Inflammatory macrophage treated with lipopolysaccharide for 1 hour (primary cell): ENCODE results near the gene ALG12.

Experiments used
- DNase-seq, 2 donors: peaks; one replicate each; pipeline ENCODE4 v3.0.0-alpha.2; 2020 to 2022

ALG12 gene

GRCh38 chr22:49917974-49918910 is at the start of gene ALG12, which contains the start of gene CRELD2:
Gene ALG12, minus strand, starts transcription at chr22:49918438. Its CDS starts 4,673 bp downstream, at chr22:49913765.
Gene CRELD2, plus strand, starts transcription at chr22:49918634. Its CDS starts 136 bp downstream, at chr22:49918770.
- peak; percentile 97 to 98 for DNase-seq

GRCh38 chr22:49967706-49968208 is 49.5 kb upstream of the ALG12 start:
- no peak for DNase-seq

- DNase-seq = peak; percentile 93 to 94
Measured at GRCh38 chr22:49966774-49967705, 48.8 kb upstream of the ALG12 start.

- no peak for DNase-seq
Measured at GRCh38 chr22:49966041-49966773, 48.0 kb upstream of the ALG12 start.

- no peak for DNase-seq
Measured at GRCh38 chr22:49965091-49966040, 47.1 kb upstream of the ALG12 start.

- DNase-seq = no peak
Measured at GRCh38 chr22:49964136-49965090, 46.2 kb upstream of the ALG12 start.

- no peak for DNase-seq
Measured at GRCh38 chr22:49963647-49964026, 45.4 kb upstream of the ALG12 start.

- DNase-seq = no peak
Measured at GRCh38 chr22:49962751-49963646, 44.8 kb upstream of the ALG12 start.

GRCh38 chr22:49962012-49962750 is 43.9 kb upstream of the ALG12 start:
- DNase-seq = peak; percentile 91

- no peak for DNase-seq
Measured at GRCh38 chr22:49961601-49962011, 43.4 kb upstream of the ALG12 start.

- DNase-seq = peak in 1 of 2 donors; percentile 42
Measured at GRCh38 chr22:49961005-49961600, 42.9 kb upstream of the ALG12 start.

- DNase-seq = peak; percentile 97
Measured at GRCh38 chr22:49960159-49961004, 42.1 kb upstream of the ALG12 start, which contains the start of gene PIM3. Gene PIM3, plus strand, starts transcription at chr22:49960772. Its CDS starts 176 bp downstream, at chr22:49960948.

GRCh38 chr22:49959782-49960158 is 41.5 kb upstream of the ALG12 start:
- no peak for DNase-seq

GRCh38 chr22:49958931-49959781 is 40.9 kb upstream of the ALG12 start:
- DNase-seq = no peak

- DNase-seq = no peak
Measured at GRCh38 chr22:49958366-49958921, 40.2 kb upstream of the ALG12 start.
